IMR-90 (cell line): ENCODE measurements around the gene INTS14. TPM values are rescaled to one million over a fixed set of nuclear protein-coding genes. Genes with fewer than 3 reads are reported as not detected.

Experiments
- ATAC-seq: fragments of 200-7000 bp; cut with Tn5 transposase; 2 replicates; pipeline ENCODE4 v1.9.1; 2020; ENCODE audit warnings: low read depth, mild to moderate bottlenecking, moderate library complexity
- BruUV-seq: library from RNA; stranded (reverse); fragments of 400-500 nt; replicated peaks from 2 replicates; lab custom pipeline; 2021; lab: Mats Ljungman, UMichigan
- CTCF ChIA-PET: fragments of 300-600 bp; formaldehyde crosslinking; extraction: SDS; loops from one replicate; lab custom pipeline; 2021; ENCODE audit warnings: antibody characterized with exemption; lab: Yijun Ruan, JAX
- POLR2A ChIA-PET: fragments of 300-600 bp; sonication (Branson Sonifier 250); formaldehyde crosslinking; loops from one replicate; lab custom pipeline; 2022; ENCODE audit warnings: antibody characterized with exemption; ENCODE audit not compliant: unreplicated experiment; lab: Charles Lee
- DNase-seq: peaks from one replicate; pipeline ENCODE4 v3.0.0; 2013
- H2AFZ ChIP-seq: replicated peaks from 2 replicates; pipeline ENCODE3; 2013; ENCODE audit warnings: low read length, mild to moderate bottlenecking; ENCODE audit not compliant: poor library complexity
- H2AK5ac ChIP-seq: 2 replicates; pipeline ENCODE4 v1.6.1; 2013; ENCODE audit warnings: low read depth, low read length, inconsistent platforms
- H2AK9ac ChIP-seq: replicated peaks from 2 replicates; pipeline ENCODE3; 2013; ENCODE audit warnings: mild to moderate bottlenecking, low read depth, low read length, moderate library complexity; ENCODE audit not compliant: poor library complexity
- H2BK120ac ChIP-seq: 2 replicates; pipeline ENCODE4 v1.6.1; 2013; ENCODE audit warnings: low read depth, low read length, inconsistent platforms
- H2BK15ac ChIP-seq: 3 replicates; pipeline ENCODE4 v1.6.1; 2013; ENCODE audit warnings: low read depth, low read length, inconsistent platforms
- H2BK20ac ChIP-seq: 2 replicates; pipeline ENCODE4 v1.6.1; 2013; ENCODE audit warnings: low read depth, mild to moderate bottlenecking, inconsistent platforms, low read length, moderate library complexity
- H2BK5ac ChIP-seq: 2 replicates; pipeline ENCODE4 v1.6.1; 2013; ENCODE audit warnings: mild to moderate bottlenecking, low read depth, low read length, inconsistent platforms; ENCODE audit not compliant: poor library complexity, severe bottlenecking
- H3K14ac ChIP-seq: replicated peaks from 2 replicates; pipeline ENCODE4 v1.6.1; 2013; ENCODE audit warnings: low read depth, low read length, inconsistent platforms
- H3K18ac ChIP-seq: 2 replicates; pipeline ENCODE4 v1.6.1; 2013; ENCODE audit warnings: low read depth, low read length, control low read depth
- H3K23ac ChIP-seq: 2 replicates; pipeline ENCODE4 v1.6.1; 2013; ENCODE audit warnings: low read depth, low read length, inconsistent platforms
- H3K27ac ChIP-seq: 2 replicates; pipeline ENCODE4 v1.5.1; 2013; ENCODE audit warnings: mild to moderate bottlenecking, control low read depth, low read length; ENCODE audit not compliant: insufficient read depth
- H3K27me3 ChIP-seq: 2 replicates; pipeline ENCODE4 v1.6.1; 2013; ENCODE audit warnings: low read length; ENCODE audit not compliant: control insufficient read depth, insufficient read depth
- H3K36me3 ChIP-seq: 2 replicates; pipeline ENCODE4 v1.6.1; 2013; ENCODE audit warnings: low read length, mixed read lengths; ENCODE audit not compliant: control insufficient read depth, insufficient read depth
- H3K4ac ChIP-seq: 2 replicates; pipeline ENCODE4 v1.6.1; 2013; ENCODE audit warnings: low read depth, low read length, inconsistent platforms
- H3K4me1 ChIP-seq: 2 replicates; pipeline ENCODE4 v1.6.1; 2013; ENCODE audit warnings: low read length, mixed read lengths; ENCODE audit not compliant: control insufficient read depth, insufficient read depth
- H3K4me2 ChIP-seq: 2 replicates; pipeline ENCODE4 v1.6.1; 2013; ENCODE audit warnings: low read depth, mild to moderate bottlenecking, control low read depth, low read length, moderate library complexity
- H3K4me3 ChIP-seq: 2 replicates; pipeline ENCODE4 v1.5.1; 2013; ENCODE audit warnings: low read depth, mild to moderate bottlenecking, control low read depth, low read length, moderate library complexity; ENCODE audit not compliant: insufficient read depth
- H3K56ac ChIP-seq: 2 replicates; pipeline ENCODE4 v1.6.1; 2013; ENCODE audit warnings: low read length, inconsistent platforms; ENCODE audit not compliant: insufficient read depth; ENCODE audit errors: extremely low read depth
- H3K79me1 ChIP-seq, 2 experiments: 2 replicates each; pipeline ENCODE4 v1.6.1; 2013; ENCODE audit warnings: low read length in 2 of 2, inconsistent platforms in 1 of 2, low read depth in 1 of 2
- H3K9ac ChIP-seq: 2 replicates; pipeline ENCODE4 v1.6.1; 2013; ENCODE audit warnings: low read depth, low read length, control low read depth
- H3K9me1 ChIP-seq: 2 replicates; pipeline ENCODE4 v1.6.1; 2013; ENCODE audit warnings: low read length, inconsistent platforms; ENCODE audit not compliant: insufficient read depth
- H3K9me3 ChIP-seq: 2 replicates; pipeline ENCODE4 v1.6.1; 2013; ENCODE audit warnings: low read length; ENCODE audit not compliant: control insufficient read depth, insufficient read depth
- H4K20me1 ChIP-seq: 2 replicates; pipeline ENCODE4 v1.6.1; 2013; ENCODE audit warnings: low read length, inconsistent platforms; ENCODE audit not compliant: insufficient read depth
- H4K5ac ChIP-seq: 2 replicates; pipeline ENCODE4 v1.6.1; 2013; ENCODE audit warnings: mild to moderate bottlenecking, low read depth, low read length, control low read depth
- H4K8ac ChIP-seq, 2 experiments: 2 replicates each; pipeline ENCODE4 v1.6.1; 2013; ENCODE audit warnings: low read depth in 2 of 2, low read length in 2 of 2, control low read depth in 1 of 2, inconsistent platforms in 1 of 2
- H4K91ac ChIP-seq: 2 replicates; pipeline ENCODE4 v1.6.1; 2013; ENCODE audit warnings: low read depth, low read length, inconsistent platforms; ENCODE audit not compliant: insufficient read depth
- BHLHE40 ChIP-seq: fragments of 150-350 bp; IDR thresholded peaks from 2 replicates; pipeline ENCODE4 v1.6.1; 2016; ENCODE audit warnings: mild to moderate bottlenecking, low read depth, low read length
- CEBPB ChIP-seq: IDR thresholded peaks from 2 replicates; pipeline ENCODE4 v1.6.1; 2012; ENCODE audit warnings: low read depth, low read length, improper control_type of control experiment
- CHD1 ChIP-seq: IDR thresholded peaks from 2 replicates; pipeline ENCODE4 v1.6.1; 2012; ENCODE audit warnings: low read depth, low read length, improper control_type of control experiment
- CTCF ChIP-seq: conservative IDR thresholded peaks from 2 replicates; pipeline ENCODE4 v1.5.1; 2012; ENCODE audit warnings: mild to moderate bottlenecking, low read depth, low read length, improper control_type of control experiment
- FOS ChIP-seq: fragments of 150-350 bp; IDR thresholded peaks from 2 replicates; pipeline ENCODE4 v1.6.1; 2016; ENCODE audit warnings: low read depth, low read length
- MAFK ChIP-seq: IDR thresholded peaks from 2 replicates; pipeline ENCODE4 v1.6.1; 2012; ENCODE audit warnings: low read depth, low read length, improper control_type of control experiment
- MAZ ChIP-seq: IDR thresholded peaks from 2 replicates; pipeline ENCODE4 v1.6.1; 2012; ENCODE audit warnings: low read depth, mild to moderate bottlenecking, low read length, improper control_type of control experiment, moderate library complexity, borderline replicate concordance
- MXI1 ChIP-seq: IDR thresholded peaks from 2 replicates; pipeline ENCODE4 v1.6.1; 2012; ENCODE audit warnings: low read depth, mild to moderate bottlenecking, low read length, moderate library complexity, borderline replicate concordance
- NFE2L2 ChIP-seq: fragments of 150-350 bp; IDR thresholded peaks from 2 replicates; pipeline ENCODE4 v1.6.1; 2016; ENCODE audit warnings: low read depth, mild to moderate bottlenecking, low read length
- POLR2A ChIP-seq: IDR thresholded peaks from 2 replicates; pipeline ENCODE4 v1.6.1; 2012; ENCODE audit warnings: mild to moderate bottlenecking, low read depth, low read length
- RAD21 ChIP-seq: IDR thresholded peaks from 2 replicates; pipeline ENCODE4 v1.6.1; 2012; ENCODE audit warnings: low read length, improper control_type of control experiment
- RCOR1 ChIP-seq: IDR thresholded peaks from 2 replicates; pipeline ENCODE4 v1.6.1; 2012; ENCODE audit warnings: mild to moderate bottlenecking, low read length, improper control_type of control experiment; ENCODE audit not compliant: insufficient replicate concordance
- RFX5 ChIP-seq: IDR thresholded peaks from 2 replicates; pipeline ENCODE4 v1.8.0; 2012; ENCODE audit warnings: low read depth, mild to moderate bottlenecking, low read length, moderate library complexity
- SMC3 ChIP-seq: fragments of 150-350 bp; IDR thresholded peaks from 2 replicates; pipeline ENCODE4 v1.6.1; 2016; ENCODE audit warnings: low read depth, mild to moderate bottlenecking, antibody characterized with exemption, low read length, moderate library complexity
- dilution Hi-C: fragments of 300-500 bp; cut with HindIII; formaldehyde crosslinking; loops from one replicate; pipeline ENCODE4 v1.14.3; 2018; ENCODE audit warnings: low sequenced_read_pairs; ENCODE audit not compliant: unreplicated experiment
- in situ Hi-C: fragments of 300-500 bp; cut with MboI; formaldehyde crosslinking; loops from 3 replicates; pipeline ENCODE4 v1.14.3; 2019; ENCODE audit warnings: low sequenced_read_pairs, inconsistent platforms, mixed read lengths
- intact Hi-C: fragments of 100-400 bp; cut with micrococcal nuclease; formaldehyde crosslinking; loops from 2 replicates; pipeline ENCODE4 v1.10.0; 2022
- polyA plus RNA-seq, 3 experiments: library from polyadenylated mRNA; depleted of rRNA; stranded (reverse); fragments of >200 nt; gene quantifications; 2 replicates each; pipeline ENCODE4 v1.2.3, GENCODE V29; 2012; ENCODE audit warnings: low replicate concordance in 1 of 3
- total RNA-seq: library from RNA; depleted of rRNA; stranded (reverse); fragments of >200 nt; gene quantifications from 2 replicates; pipeline ENCODE4 v1.2.3, GENCODE V29; 2012
- TF ChIP-seq, protein P1 (sequence below): fragments of 150-350 bp; IDR thresholded peaks from 2 replicates; pipeline ENCODE4 v1.6.1; 2017; ENCODE audit warnings: mild to moderate bottlenecking, antibody characterized with exemption, low read length, low read depth
- TF ChIP-seq, protein P2 (sequence below): fragments of 150-350 bp; IDR thresholded peaks from 2 replicates; pipeline ENCODE4 v1.6.1; 2016; ENCODE audit warnings: low read depth, mild to moderate bottlenecking, low read length, moderate library complexity, borderline replicate concordance

INTS14 gene
- total and polyA plus RNA-seq, 2 of the 4 experiments (the other 2 are of a cell fraction) = 22.9 to 39.5 TPM

DNA sequence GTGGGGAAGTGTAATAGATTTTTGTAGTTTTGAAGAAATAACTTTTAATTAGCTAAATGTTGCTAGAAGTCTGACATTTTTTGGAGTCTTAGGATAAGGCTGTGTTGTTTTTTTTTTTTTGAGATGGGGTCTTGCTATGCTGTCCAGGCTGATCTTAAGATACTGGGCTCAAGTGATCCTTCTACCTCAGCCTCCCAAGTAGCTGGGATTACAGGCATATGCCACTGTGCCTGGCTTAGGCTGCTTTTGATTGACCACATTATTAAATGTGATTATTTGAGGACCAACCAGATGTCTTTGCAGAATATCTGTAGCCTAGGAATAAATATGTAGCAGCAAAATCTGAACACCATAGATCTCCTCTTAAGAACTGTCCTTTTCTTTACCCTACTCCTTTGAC lies 51.0 kb downstream of the INTS14 start:
- H2BK5ac ChIP-seq = no peak overlapping the region
- H3K79me1 ChIP-seq = peaks cover 28 to 46% of the 10 kb centered on the region in 2 experiments; a peak in 3 of 4 replicates
- H2AK5ac ChIP-seq = no peak overlapping the region
- H4K5ac ChIP-seq = no peak overlapping the region
- no peak overlapping the region for H2AK9ac ChIP-seq
- no peak overlapping the region for H4K8ac ChIP-seq
- no peak overlapping the region for H3K27ac ChIP-seq
- no peaks in the 10 kb centered on the region for H3K27me3 ChIP-seq
- no peak overlapping the region for H2BK120ac ChIP-seq
- TF ChIP-seq BHLHE40 = no peak
- TF ChIP-seq MAZ = no peak
- TF ChIP-seq RAD21 = no peak
- TF ChIP-seq RCOR1 = no peak
- no peak for TF ChIP-seq CHD1
- no peak for TF ChIP-seq NFE2L2
- TF ChIP-seq, protein P1, sequence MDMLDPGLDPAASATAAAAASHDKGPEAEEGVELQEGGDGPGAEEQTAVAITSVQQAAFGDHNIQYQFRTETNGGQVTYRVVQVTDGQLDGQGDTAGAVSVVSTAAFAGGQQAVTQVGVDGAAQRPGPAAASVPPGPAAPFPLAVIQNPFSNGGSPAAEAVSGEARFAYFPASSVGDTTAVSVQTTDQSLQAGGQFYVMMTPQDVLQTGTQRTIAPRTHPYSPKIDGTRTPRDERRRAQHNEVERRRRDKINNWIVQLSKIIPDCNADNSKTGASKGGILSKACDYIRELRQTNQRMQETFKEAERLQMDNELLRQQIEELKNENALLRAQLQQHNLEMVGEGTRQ = no peak
- no peak for TF ChIP-seq MXI1
- TF ChIP-seq CEBPB = no peak
- no peak for TF ChIP-seq RFX5
- TF ChIP-seq SMC3 = no peak
- no peak for TF ChIP-seq MAFK
- TF ChIP-seq FOS = no peak
- TF ChIP-seq, protein P2, sequence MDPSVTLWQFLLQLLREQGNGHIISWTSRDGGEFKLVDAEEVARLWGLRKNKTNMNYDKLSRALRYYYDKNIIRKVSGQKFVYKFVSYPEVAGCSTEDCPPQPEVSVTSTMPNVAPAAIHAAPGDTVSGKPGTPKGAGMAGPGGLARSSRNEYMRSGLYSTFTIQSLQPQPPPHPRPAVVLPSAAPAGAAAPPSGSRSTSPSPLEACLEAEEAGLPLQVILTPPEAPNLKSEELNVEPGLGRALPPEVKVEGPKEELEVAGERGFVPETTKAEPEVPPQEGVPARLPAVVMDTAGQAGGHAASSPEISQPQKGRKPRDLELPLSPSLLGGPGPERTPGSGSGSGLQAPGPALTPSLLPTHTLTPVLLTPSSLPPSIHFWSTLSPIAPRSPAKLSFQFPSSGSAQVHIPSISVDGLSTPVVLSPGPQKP = no peak
- TF ChIP-seq CTCF = no peak
- no peak for TF ChIP-seq POLR2A
- in situ Hi-C loops (no loop called here), intact Hi-C loops (no loop called here), dilution Hi-C loops (no loop called here)
- H3K14ac ChIP-seq = no peak overlapping the region
- peaks cover 5% of the 10 kb centered on the region; the same call in 1 of the 2 replicates for H4K20me1 ChIP-seq
- H3K9ac ChIP-seq = no peak overlapping the region
- no peak overlapping the region for H4K91ac ChIP-seq
- H3K9me1 ChIP-seq = peaks cover 7% of the 10 kb centered on the region; the same call in 1 of the 2 replicates
- no peak overlapping the region for H2AFZ ChIP-seq
- ChIA-PET CTCF (interaction anchor here (0.6 kb wide), 1 partner anchor 554 kb away, joined by 4 read pairs; no protein-coding TSS in a partner anchor), POLR2A (interaction anchor here (0.6 kb wide), 1 partner anchor 316 kb away, joined by 4 read pairs; no protein-coding TSS in a partner anchor)
- no peak for ATAC-seq
- H2BK20ac ChIP-seq = no peak overlapping the region
- no peak overlapping the region for H3K4me2 ChIP-seq
- peaks cover 29% of the 10 kb centered on the region for H3K36me3 ChIP-seq
- no peak overlapping the region for H3K56ac ChIP-seq
- H3K9me3 ChIP-seq = no peaks in the 10 kb centered on the region
- peaks cover 4% of the 10 kb centered on the region for H3K4me1 ChIP-seq
- H3K4me3 ChIP-seq = no peak overlapping the region
- H3K18ac ChIP-seq = no peak overlapping the region
- no peak overlapping the region for H3K23ac ChIP-seq
- no TSS peak for BruUV-seq
- no peak overlapping the region for H3K4ac ChIP-seq
- no peak for DNase-seq
- no peak overlapping the region for H2BK15ac ChIP-seq
